ENCODE results near the gene NR2F6.

GRCh38 chr19:17259118-17259780 lies 13.5 kb upstream of the NR2F6 start:
- TF ChIP-seq ZNF707 (tag by site-specific recombination; IDR thresholded peaks at IDR 0.05) (no peak), ZNF398 (tag by site-specific recombination; IDR thresholded peaks at IDR 0.05) (no peak), ZNF549 (tag by site-specific recombination; IDR thresholded peaks at IDR 0.05) (no peak), REST (tag by site-specific recombination; IDR thresholded peaks at IDR 0.05) (no peak), MYNN (tag by site-specific recombination; IDR thresholded peaks at IDR 0.05; ENCODE audit: borderline replicate concordance) (no peak), CTCF (tag by site-specific recombination; IDR thresholded peaks at IDR 0.05) (no peak), ZNF202 (tag by site-specific recombination; IDR thresholded peaks at IDR 0.05; ENCODE audit: borderline replicate concordance) (no peak), KLF1 (tag by site-specific recombination; IDR thresholded peaks at IDR 0.05) (no peak), REPIN1 (tag by site-specific recombination; IDR thresholded peaks at IDR 0.05; ENCODE audit: low read depth) (no peak)

All from HEK293 (cell line).